ENCODE data around the gene ELAVL2.

ELAVL2 gene

DNA sequence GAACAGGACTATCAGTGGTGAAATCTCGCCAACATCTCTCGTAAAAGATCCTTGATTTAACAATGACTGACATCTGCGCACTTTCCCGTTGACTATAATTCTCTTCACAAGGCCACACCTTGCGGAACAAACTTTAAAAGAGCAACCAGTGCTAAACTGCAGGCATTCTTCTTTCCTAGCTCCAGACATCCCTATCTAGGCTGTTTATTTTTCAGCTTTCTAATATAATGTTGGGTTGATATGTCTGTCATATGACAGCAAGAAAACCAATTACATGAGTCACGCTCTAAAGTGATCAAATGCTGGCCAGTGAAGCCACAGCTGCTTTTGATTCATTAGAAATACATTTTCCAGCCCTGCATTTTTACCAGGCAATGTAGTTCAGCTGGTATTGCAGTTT, 162.5 kb downstream of the ELAVL2 start:
- DNase-seq (ENCODE audit: low spot score), result no peak
- TF ChIP-seq, protein P1, sequence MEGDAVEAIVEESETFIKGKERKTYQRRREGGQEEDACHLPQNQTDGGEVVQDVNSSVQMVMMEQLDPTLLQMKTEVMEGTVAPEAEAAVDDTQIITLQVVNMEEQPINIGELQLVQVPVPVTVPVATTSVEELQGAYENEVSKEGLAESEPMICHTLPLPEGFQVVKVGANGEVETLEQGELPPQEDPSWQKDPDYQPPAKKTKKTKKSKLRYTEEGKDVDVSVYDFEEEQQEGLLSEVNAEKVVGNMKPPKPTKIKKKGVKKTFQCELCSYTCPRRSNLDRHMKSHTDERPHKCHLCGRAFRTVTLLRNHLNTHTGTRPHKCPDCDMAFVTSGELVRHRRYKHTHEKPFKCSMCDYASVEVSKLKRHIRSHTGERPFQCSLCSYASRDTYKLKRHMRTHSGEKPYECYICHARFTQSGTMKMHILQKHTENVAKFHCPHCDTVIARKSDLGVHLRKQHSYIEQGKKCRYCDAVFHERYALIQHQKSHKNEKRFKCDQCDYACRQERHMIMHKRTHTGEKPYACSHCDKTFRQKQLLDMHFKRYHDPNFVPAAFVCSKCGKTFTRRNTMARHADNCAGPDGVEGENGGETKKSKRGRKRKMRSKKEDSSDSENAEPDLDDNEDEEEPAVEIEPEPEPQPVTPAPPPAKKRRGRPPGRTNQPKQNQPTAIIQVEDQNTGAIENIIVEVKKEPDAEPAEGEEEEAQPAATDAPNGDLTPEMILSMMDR (IDR thresholded peaks at IDR 0.05; ENCODE audit: extremely low read depth, missing control alignments), result no peak

DNA sequence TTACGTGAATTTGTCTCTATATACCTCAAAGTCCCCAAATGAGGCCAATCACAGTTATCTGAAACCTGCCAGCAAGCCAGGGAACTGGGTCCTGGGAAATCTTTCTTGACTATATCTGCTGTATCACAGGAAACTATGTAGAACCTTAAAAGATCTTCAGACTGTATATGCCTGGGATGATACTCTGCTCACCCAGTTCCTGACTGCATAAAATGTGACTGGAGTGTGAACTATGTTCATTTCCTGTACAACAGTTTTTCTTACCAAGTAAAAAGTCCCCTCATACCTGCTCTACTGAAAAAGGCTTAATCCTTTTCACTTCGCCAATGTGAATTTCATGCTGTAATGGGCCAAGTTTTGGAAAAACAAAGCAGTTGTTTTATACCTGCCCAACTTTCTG, 162.9 kb downstream of the ELAVL2 start:
- TF ChIP-seq, protein P1 (IDR thresholded peaks at IDR 0.05; ENCODE audit: extremely low read depth, missing control alignments), result no peak
- no peak for DNase-seq (ENCODE audit: low spot score)

DNA sequence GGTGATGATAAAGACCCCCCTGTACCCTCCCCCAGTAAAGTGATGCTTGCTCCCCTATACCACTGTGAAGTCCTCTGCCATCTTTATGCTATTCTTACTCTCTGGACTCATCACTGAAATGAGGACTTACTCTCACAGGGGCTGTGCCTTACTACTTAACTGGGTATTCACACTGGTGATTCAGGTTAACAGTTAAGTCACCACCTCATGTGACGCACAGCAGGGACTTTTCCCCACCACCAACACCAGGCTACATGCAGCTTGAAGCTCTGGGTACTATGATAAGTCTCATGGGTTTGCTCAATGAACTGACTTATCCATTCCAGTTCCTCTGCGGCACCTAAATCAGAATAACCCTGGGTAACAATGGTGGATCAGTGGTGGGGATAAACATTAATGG, 163.7 kb downstream of the ELAVL2 start:
- TF ChIP-seq, protein P1 (IDR thresholded peaks at IDR 0.05; ENCODE audit: extremely low read depth, missing control alignments), result no peak
- DNase-seq (ENCODE audit: low spot score), result no peak

DNA sequence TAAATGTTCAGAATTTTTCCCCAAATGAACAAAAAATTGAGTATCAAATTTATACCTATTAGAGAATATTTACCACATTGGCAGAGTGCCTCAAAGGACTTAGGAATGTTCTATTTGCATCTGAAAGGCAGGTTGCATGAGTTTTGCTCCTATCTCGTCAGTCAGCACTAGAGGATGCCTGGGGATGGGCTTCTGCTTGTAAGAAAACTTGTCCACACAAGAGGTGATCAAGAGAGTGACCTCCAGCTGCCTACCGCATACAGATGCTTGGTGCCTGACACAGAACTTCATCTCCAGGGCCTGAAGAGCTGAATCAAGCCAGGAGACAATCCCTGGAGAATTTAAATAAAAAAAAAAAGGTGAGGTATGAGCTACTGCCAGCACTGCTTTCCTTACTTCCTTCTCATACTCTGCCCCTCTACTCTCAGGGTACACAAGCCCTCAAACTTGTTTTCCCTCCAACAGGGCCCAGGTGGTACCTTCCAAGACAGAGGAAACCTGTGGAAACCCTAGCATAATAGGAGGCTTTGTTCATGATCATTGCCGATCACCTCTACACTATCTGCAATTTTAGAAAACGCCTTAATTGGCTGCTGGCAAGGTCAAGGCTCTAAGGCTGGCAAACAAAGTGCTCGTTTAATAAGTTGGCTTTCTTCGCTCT, 166.6 kb downstream of the ELAVL2 start:
- no peak for DNase-seq (ENCODE audit: low spot score)
- TF ChIP-seq, protein P1 (IDR thresholded peaks at IDR 0.05; ENCODE audit: extremely low read depth, missing control alignments), result no peak

DNA sequence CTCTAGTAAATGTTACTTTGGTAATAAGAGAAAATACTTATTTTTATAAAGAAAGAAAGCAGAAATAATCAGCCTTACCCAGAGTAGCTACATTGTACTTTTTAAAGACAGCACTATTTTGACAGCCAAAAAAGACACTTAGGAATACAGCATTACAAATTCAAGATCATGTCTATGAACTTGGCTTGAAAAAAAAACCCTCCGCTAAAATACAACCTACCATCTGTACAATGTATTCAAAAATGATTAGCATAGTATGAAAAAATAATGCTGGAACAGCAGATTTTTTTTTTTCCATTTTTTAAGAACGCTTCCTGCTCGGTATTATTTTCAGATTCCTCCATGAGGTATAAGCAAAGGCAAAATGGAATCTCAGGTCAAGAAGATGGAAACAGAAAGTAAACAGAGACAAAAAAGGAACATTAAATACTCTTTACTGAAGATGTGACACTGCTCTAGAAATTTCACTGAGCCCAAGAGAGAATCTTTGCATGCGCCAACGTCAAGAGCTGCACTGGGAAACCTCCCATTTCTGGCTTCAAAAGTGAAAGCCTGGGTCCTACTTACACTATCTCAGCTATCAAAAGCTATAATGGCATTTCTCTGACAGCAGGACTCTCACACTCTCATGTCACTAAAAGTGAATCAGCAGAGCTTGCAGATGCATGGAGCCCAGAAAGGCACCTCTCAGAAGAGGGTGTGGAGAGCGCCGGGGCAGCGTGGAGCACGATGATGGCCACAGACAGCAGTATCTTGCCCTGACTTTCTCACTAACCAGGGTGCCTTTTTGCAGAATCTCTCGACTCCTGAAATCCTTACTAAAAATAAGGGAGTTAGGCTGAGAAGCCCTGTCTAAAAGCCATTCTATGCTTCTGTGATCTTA, 167.4 kb downstream of the ELAVL2 start:
- no peak for DNase-seq (ENCODE audit: low spot score)
- TF ChIP-seq, protein P1 (IDR thresholded peaks at IDR 0.05; ENCODE audit: extremely low read depth, missing control alignments), result no peak

DNA sequence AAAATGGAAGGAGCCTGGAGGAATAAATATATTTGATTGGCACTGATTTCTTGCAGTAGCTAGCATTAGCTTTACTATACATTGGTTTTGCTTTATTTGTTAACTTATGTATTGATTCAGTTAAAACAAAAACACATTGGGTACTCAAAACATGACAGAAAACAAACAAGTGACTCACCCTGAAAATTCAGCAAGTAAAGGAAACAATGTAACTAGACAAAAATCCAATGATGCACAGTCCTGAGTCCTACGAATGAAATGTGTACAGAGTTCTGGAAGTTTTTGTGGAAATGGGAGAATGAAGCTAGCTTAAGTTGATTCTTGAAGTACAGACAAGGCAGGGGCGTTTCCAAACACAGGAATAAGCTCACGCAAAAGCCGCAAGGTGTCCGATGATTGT, 175.0 kb downstream of the ELAVL2 start:
- DNase-seq (ENCODE audit: low spot score), result no peak
- TF ChIP-seq, protein P1 (IDR thresholded peaks at IDR 0.05; ENCODE audit: extremely low read depth, missing control alignments), result no peak

DNA sequence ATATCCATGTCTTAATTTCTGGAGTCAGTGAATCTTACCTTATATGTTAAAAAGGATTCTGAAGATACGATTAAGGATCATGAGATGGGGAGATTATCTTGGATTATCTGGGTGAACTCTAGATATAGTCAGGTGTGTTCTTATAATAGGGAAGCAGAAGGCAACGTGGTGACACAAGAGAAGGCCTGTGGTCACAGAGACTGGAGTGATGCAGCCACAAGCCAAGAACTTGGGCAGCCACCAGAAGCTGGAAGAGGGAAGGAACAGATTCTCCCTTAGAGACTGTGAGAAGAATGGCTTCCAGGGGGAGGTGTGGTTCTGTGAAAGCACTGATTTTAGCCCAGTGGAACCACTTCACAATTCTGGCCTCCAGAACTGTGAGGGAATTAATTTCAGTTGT, 177.4 kb downstream of the ELAVL2 start:
- no peak for DNase-seq (ENCODE audit: low spot score)
- TF ChIP-seq, protein P1 (IDR thresholded peaks at IDR 0.05; ENCODE audit: extremely low read depth, missing control alignments), result no peak
